IMR-90 (cell line): ENCODE measurements around the gene GALNT9.

Experiments
- BHLHE40 ChIP-seq: fragments of 150-350 bp; IDR thresholded peaks from 2 replicates; pipeline ENCODE4 v1.6.1; 2016; ENCODE audit warnings: mild to moderate bottlenecking, low read depth, low read length
- CEBPB ChIP-seq: IDR thresholded peaks from 2 replicates; pipeline ENCODE4 v1.6.1; 2012; ENCODE audit warnings: low read depth, low read length, improper control_type of control experiment
- CHD1 ChIP-seq: IDR thresholded peaks from 2 replicates; pipeline ENCODE4 v1.6.1; 2012; ENCODE audit warnings: low read depth, low read length, improper control_type of control experiment
- CTCF ChIP-seq: conservative IDR thresholded peaks from 2 replicates; pipeline ENCODE4 v1.5.1; 2012; ENCODE audit warnings: mild to moderate bottlenecking, low read depth, low read length, improper control_type of control experiment
- ELK1 ChIP-seq: fragments of 150-350 bp; IDR thresholded peaks from 2 replicates; pipeline ENCODE4 v1.6.1; 2016; ENCODE audit warnings: low read depth, mild to moderate bottlenecking, low read length, moderate library complexity, borderline replicate concordance
- FOS ChIP-seq: fragments of 150-350 bp; IDR thresholded peaks from 2 replicates; pipeline ENCODE4 v1.6.1; 2016; ENCODE audit warnings: low read depth, low read length
- MAZ ChIP-seq: IDR thresholded peaks from 2 replicates; pipeline ENCODE4 v1.6.1; 2012; ENCODE audit warnings: low read depth, mild to moderate bottlenecking, low read length, improper control_type of control experiment, moderate library complexity, borderline replicate concordance
- MXI1 ChIP-seq: IDR thresholded peaks from 2 replicates; pipeline ENCODE4 v1.6.1; 2012; ENCODE audit warnings: low read depth, mild to moderate bottlenecking, low read length, moderate library complexity, borderline replicate concordance
- NFE2L2 ChIP-seq: fragments of 150-350 bp; IDR thresholded peaks from 2 replicates; pipeline ENCODE4 v1.6.1; 2016; ENCODE audit warnings: low read depth, mild to moderate bottlenecking, low read length
- POLR2A ChIP-seq: IDR thresholded peaks from 2 replicates; pipeline ENCODE4 v1.6.1; 2012; ENCODE audit warnings: mild to moderate bottlenecking, low read depth, low read length
- RFX5 ChIP-seq: IDR thresholded peaks from 2 replicates; pipeline ENCODE4 v1.8.0; 2012; ENCODE audit warnings: low read depth, mild to moderate bottlenecking, low read length, moderate library complexity
- SMC3 ChIP-seq: fragments of 150-350 bp; IDR thresholded peaks from 2 replicates; pipeline ENCODE4 v1.6.1; 2016; ENCODE audit warnings: low read depth, mild to moderate bottlenecking, antibody characterized with exemption, low read length, moderate library complexity
- USF2 ChIP-seq: fragments of 150-350 bp; IDR thresholded peaks from 2 replicates; pipeline ENCODE4 v1.6.1; 2017; ENCODE audit warnings: mild to moderate bottlenecking, antibody characterized with exemption, low read length, low read depth

GRCh38 chr12:132376464-132376830 lies 47.1 kb upstream of the GALNT9 start:
- TF ChIP-seq POLR2A (no peak), CTCF (no peak), SMC3 (no peak), ELK1 (no peak), NFE2L2 (no peak), BHLHE40 (no peak), CEBPB (no peak), MXI1 (no peak), MAZ (no peak), USF2 (no peak), FOS (no peak), CHD1 (no peak), RFX5 (no peak)
